Uterus (tissue), 2 donors: ENCODE measurements around the gene OAS2.

ENCODE experiments used
- POLR2A ChIP-seq, 2 donors: fragments of 450-650 bp; IDR thresholded peaks; one replicate each; pipeline ENCODE4 v1.6.1; 2016; ENCODE audit warnings: antibody characterized with exemption in 2 of 2, mild to moderate bottlenecking in 1 of 2, moderate library complexity in 1 of 2
- TF ChIP-seq, protein P1 (sequence below), 4 experiments: fragments of 200-600 bp in 2 of 4; fragments of 450-650 bp in 2 of 4; sonication (generic) in 2 of 4; IDR thresholded peaks; one replicate each; pipeline ENCODE4 v1.5.1; 2016 to 2019; ENCODE audit warnings: antibody characterized with exemption in 4 of 4, mild to moderate bottlenecking in 2 of 4, moderate library complexity in 1 of 4

DNA sequence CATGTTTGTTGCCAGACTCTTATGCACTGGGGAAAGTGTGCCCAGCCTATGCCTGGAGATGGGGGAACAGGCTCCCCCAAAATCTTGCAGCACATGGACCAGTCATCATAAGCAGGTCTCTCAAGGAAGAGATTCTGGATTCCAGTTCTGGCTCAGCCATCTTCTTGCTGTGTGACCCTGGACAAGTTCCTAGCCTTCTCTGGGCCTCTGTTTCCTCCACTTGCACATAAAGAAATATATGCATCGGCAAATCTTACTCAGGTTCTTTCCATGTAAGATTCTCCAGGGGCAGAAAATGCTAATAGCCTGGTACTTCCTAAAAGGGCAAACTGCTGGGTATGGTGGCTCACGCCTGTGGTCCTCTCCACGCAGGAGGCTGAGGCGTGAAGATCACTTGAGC is 32.8 kb upstream of the OAS2 start:
- TF ChIP-seq, protein P1, sequence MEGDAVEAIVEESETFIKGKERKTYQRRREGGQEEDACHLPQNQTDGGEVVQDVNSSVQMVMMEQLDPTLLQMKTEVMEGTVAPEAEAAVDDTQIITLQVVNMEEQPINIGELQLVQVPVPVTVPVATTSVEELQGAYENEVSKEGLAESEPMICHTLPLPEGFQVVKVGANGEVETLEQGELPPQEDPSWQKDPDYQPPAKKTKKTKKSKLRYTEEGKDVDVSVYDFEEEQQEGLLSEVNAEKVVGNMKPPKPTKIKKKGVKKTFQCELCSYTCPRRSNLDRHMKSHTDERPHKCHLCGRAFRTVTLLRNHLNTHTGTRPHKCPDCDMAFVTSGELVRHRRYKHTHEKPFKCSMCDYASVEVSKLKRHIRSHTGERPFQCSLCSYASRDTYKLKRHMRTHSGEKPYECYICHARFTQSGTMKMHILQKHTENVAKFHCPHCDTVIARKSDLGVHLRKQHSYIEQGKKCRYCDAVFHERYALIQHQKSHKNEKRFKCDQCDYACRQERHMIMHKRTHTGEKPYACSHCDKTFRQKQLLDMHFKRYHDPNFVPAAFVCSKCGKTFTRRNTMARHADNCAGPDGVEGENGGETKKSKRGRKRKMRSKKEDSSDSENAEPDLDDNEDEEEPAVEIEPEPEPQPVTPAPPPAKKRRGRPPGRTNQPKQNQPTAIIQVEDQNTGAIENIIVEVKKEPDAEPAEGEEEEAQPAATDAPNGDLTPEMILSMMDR (IDR thresholded peaks at IDR 0.05), result no peak
- TF ChIP-seq POLR2A (IDR thresholded peaks at IDR 0.05), result no peak
